ENCODE measurements around the gene ZNF3. TPM values are rescaled to one million over a fixed set of nuclear protein-coding genes. Genes with fewer than 3 reads are reported as not detected.

ZNF3 gene
- total RNA-seq, 1 donor from 2014 or later = 28.3 TPM

GRCh38 chr7:100111914-100112313 is 30.4 kb upstream of the ZNF3 start:
- intact Hi-C loops (cut with micrococcal nuclease) = no loop called here

GRCh38 chr7:100111156-100111555 is 29.6 kb upstream of the ZNF3 start:
- intact Hi-C loops (cut with micrococcal nuclease) = no loop called here

- intact Hi-C loops (cut with micrococcal nuclease) = no loop called here
Measured at GRCh38 chr7:100109521-100110163, 28.1 kb upstream of the ZNF3 start.

GRCh38 chr7:100107890-100108289 is 26.4 kb upstream of the ZNF3 start:
- intact Hi-C loops (cut with micrococcal nuclease) = no loop called here

- intact Hi-C loops (cut with micrococcal nuclease) = no loop called here
Measured at GRCh38 chr7:100107125-100107737, 25.7 kb upstream of the ZNF3 start.

GRCh38 chr7:100106633-100107032 is 25.1 kb upstream of the ZNF3 start:
- intact Hi-C loops (cut with micrococcal nuclease) = no loop called here

- intact Hi-C loops (cut with micrococcal nuclease) = no loop called here
Measured at GRCh38 chr7:100105534-100105933, 24.0 kb upstream of the ZNF3 start.

GRCh38 chr7:100102950-100103840 is 21.7 kb upstream of the ZNF3 start:
- intact Hi-C loops (cut with micrococcal nuclease) = loop anchor here (5.0 kb wide), 1 partner anchor 546 kb away; the partner anchor contains the start of gene ZNF655

- intact Hi-C loops (cut with micrococcal nuclease) = loop anchor here (1.0 to 5.0 kb wide), 8 partner anchors 18 to 752 kb away; partner anchors contain the start of genes CNPY4, FBXO24, LAMTOR4 and LRCH4
Measured at GRCh38 chr7:100101016-100101862, 19.7 kb upstream of the ZNF3 start, which contains the start of the genes AP4M1 and MCM7. Gene AP4M1 (plus strand): TSS chr7:100101643. CDS start chr7:100101715, 72 bp downstream. Gene MCM7 (minus strand): TSS chr7:100101397. CDS start chr7:100101294, 103 bp downstream.

GRCh38 chr7:100100420-100101015 is 19.0 kb upstream of the ZNF3 start:
- intact Hi-C loops (cut with micrococcal nuclease) = loop anchor here (1.0 to 5.0 kb wide), 12 partner anchors 11 to 752 kb away; partner anchors contain the start of genes CNPY4, FBXO24, LAMTOR4 and LRCH4

GRCh38 chr7:100099452-100099851 is 17.9 kb upstream of the ZNF3 start:
- intact Hi-C loops (cut with micrococcal nuclease) = no loop called here

- intact Hi-C loops (cut with micrococcal nuclease) = no loop called here
Measured at GRCh38 chr7:100098913-100099312, 17.4 kb upstream of the ZNF3 start.

- intact Hi-C loops (cut with micrococcal nuclease) = no loop called here
Measured at GRCh38 chr7:100095704-100096103, 14.2 kb upstream of the ZNF3 start.

GRCh38 chr7:100095289-100095688 is 13.8 kb upstream of the ZNF3 start:
- intact Hi-C loops (cut with micrococcal nuclease) = no loop called here

GRCh38 chr7:100093925-100094486 is 12.5 kb upstream of the ZNF3 start:
- intact Hi-C loops (cut with micrococcal nuclease) = no loop called here

- intact Hi-C loops (cut with micrococcal nuclease) = no loop called here
Measured at GRCh38 chr7:100093498-100093897, 12.0 kb upstream of the ZNF3 start.

- intact Hi-C loops (cut with micrococcal nuclease) = no loop called here
Measured at GRCh38 chr7:100093054-100093453, 11.5 kb upstream of the ZNF3 start.

GRCh38 chr7:100091411-100092181 is 10.1 kb upstream of the ZNF3 start:
- intact Hi-C loops (cut with micrococcal nuclease) = no loop called here

All from T-helper 1 cell treated with Interleukin-12 subunit alpha and Interleukin-12 subunit beta and Interleukin-4 antibody, amounts not matched to agents 30 ng/mL and 1 ng/mL, for 36 hours (primary cell).